ENCODE results near the gene PLXNC1.

The PLXNC1 gene

DNA sequence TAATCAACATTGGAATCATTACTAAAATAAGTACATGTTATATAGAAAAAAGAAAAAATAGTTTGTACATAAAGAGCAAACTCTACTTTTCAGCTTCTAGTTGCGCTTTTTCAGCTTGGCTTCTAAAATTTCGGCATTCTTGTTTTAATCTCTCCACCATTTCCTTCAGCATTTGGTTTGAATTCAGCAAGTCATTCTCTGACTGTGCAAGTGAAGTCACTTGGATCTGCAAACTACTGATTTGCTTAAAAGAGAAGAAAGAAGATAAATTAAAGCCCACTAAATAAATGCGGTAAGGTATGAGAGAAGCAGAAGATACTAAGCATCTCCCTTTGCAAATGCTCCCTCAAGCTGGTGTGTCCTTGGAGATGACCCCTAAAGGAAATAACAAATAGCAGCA is 185.0 kb downstream of the PLXNC1 start:
- DNase-seq (ENCODE audit: low spot score) = no peak
- no peak for TF ChIP-seq CTCF (IDR thresholded peaks at IDR 0.05)
- H3K4me3 ChIP-seq = no peak overlapping the region
- H3K27ac ChIP-seq = no peak overlapping the region

DNA sequence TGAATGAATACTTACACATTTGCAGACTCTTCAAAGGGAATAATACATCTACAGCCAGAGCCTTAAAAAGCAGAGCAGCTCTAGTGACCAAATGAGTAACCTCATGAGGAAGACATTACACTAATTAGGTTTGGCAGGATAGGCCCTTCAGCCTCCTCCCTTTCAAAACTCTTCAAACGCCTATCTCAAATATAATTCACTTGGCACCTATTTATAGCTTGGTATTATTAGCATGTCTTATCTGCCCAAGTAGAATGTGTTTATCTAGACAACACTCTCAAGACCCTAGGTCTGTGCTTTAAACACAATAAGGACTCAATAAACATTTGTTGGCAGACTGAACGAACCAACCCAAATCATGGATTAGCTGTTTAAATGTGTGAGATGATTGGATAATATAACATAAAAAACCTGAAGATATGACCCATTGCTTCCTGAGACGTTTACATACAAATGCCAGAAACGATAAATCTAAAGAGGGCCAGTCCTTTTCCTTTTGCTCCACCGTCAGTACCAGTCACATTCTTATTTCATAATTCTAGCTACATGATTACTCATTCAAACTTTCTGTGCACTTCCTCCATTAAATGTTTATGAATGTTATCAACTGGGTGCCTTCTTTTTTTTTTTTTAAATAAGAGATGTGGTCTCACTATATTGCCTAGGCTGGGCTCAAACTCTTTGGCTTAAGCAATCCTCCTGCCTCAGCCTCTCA is 188.0 kb downstream of the PLXNC1 start:
- Histone ChIP-seq H3K27ac (no peak overlapping the region), H3K4me3 (no peak overlapping the region)
- TF ChIP-seq CTCF (IDR thresholded peaks at IDR 0.05) = no peak
- no peak for DNase-seq (ENCODE audit: low spot score)

DNA sequence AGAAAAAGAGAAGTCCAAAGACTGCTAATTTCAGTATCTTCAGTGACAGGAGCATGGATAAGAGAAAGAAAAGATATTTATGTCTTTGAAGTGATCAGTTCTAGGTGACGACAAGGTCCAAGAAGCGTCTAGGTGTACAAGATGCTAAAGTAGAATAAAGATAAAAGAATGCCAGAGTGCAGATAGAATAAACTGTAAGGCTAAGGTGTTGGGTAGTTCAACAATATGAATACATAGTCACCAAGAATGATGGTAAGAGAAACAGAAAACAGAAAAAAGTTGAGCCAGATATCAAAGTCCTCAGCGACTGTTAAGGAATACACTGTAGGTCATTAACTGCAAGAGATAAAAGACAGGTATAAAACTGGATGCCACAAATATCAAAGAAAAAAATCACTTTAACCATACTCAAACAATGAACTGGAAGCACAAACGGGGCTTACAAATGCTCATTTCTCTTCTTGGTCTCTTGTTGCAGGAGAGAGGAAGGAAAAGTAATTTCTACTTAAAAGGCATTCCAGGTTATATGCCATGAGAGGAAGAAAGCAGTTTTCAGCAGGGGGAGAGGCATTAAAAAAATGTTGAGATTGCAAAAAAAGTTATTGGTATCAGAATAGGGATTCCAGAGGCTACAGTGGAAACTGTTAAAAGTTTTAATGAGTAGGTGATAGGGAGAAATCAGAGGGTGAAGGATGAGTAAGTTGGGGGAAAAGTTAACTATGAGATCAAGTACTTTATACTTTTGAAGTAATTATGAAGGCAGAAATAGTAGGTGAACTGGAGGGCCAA is 189.8 kb downstream of the PLXNC1 start:
- Histone ChIP-seq H3K27ac (no peak overlapping the region), H3K4me3 (no peak overlapping the region)
- TF ChIP-seq CTCF (IDR thresholded peaks at IDR 0.05) = no peak
- DNase-seq (ENCODE audit: low spot score) = no peak

GRCh38 chr12:94340573-94340972 is 192.2 kb downstream of the PLXNC1 start:
- no peak for TF ChIP-seq CTCF (IDR thresholded peaks at IDR 0.05)
- no peak for DNase-seq (ENCODE audit: low spot score)
- Histone ChIP-seq H3K4me3 (no peak overlapping the region), H3K27ac (no peak overlapping the region)

DNA sequence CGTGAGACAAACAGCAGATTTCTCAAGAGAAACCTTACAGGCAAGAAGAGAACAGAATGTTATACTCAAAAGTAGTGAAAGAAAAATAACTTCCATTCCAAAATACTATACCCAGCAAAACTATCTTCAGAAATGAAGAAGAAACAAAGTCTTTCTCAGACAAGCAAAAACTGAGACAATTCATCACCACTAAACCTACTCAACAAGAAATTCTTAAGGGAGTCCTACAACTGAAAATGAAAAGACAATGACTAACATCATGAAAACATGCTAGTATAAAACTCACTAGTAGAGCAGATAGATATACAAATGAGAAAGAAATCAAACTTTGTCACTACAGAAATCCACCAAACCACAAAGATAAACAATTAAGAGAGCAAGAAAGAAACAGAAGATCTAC is 204.8 kb downstream of the PLXNC1 start:
- no peak overlapping the region for H3K27ac ChIP-seq
- no peak for TF ChIP-seq CTCF (IDR thresholded peaks at IDR 0.05)
- no peak for DNase-seq (ENCODE audit: low spot score)
- H3K4me3 ChIP-seq = no peak overlapping the region
